Cardiac muscle cell (in vitro differentiated cells and primary cell): ENCODE measurements around the gene PRXL2B. TPM values are rescaled to one million over a fixed set of nuclear protein-coding genes. Genes with fewer than 3 reads are reported as not detected.

Experiments
- DNase-seq, 2 donors: peaks; one replicate each; pipeline versions ENCODE4 v3.0.0 to v3.0.0-alpha.2; 2010 to 2017; ENCODE audit warnings: low read depth in 1 of 2, low spot score in 1 of 2
- H3K27ac ChIP-seq: fragments of 200-600 bp; sonication (generic); 2 replicates; pipeline ENCODE4 v1.5.1; 2016
- H3K27me3 ChIP-seq: fragments of 200-600 bp; sonication (generic); 2 replicates; pipeline ENCODE4 v1.6.0; 2016; ENCODE audit warnings: control low read depth
- H3K36me3 ChIP-seq: fragments of 200-600 bp; sonication (generic); 2 replicates; pipeline ENCODE4 v1.5.1; 2016; ENCODE audit warnings: control low read depth
- H3K4me1 ChIP-seq: fragments of 200-600 bp; sonication (generic); 2 replicates; pipeline ENCODE4 v1.8.1; 2017; ENCODE audit warnings: low read depth, mild to moderate bottlenecking, mixed run types
- H3K4me3 ChIP-seq: fragments of 200-600 bp; sonication (generic); 2 replicates; pipeline ENCODE4 v1.5.1; 2016; ENCODE audit warnings: mild to moderate bottlenecking
- H3K9me3 ChIP-seq: fragments of 200-600 bp; sonication (generic); 2 replicates; pipeline ENCODE4 v1.5.1; 2017; ENCODE audit warnings: low read depth, mild to moderate bottlenecking, control low read depth
- CTCF ChIP-seq: IDR thresholded peaks from 2 replicates; pipeline ENCODE4 v1.5.1; 2012; ENCODE audit warnings: low read depth, mild to moderate bottlenecking, low read length
- polyA plus RNA-seq: library from polyadenylated mRNA; unstranded; fragments of >200 nt; fragmentation: Nextera tagmentation; extraction: Ambion mirVana; gene quantifications from 2 replicates; pipeline ENCODE4 v1.2.1, GENCODE V29; 2016
- total RNA-seq: library from RNA; depleted of rRNA; stranded (reverse); fragments of >200 nt; gene quantifications from 2 replicates; pipeline ENCODE4 v1.2.3, GENCODE V29; 2016

The PRXL2B gene
- total RNA-seq: 53.0 and 55.8 TPM in 2 replicates
- 59.5 and 59.7 TPM in 2 replicates for polyA plus RNA-seq

- peak within 1 kb of the TSS; percentile 93 for H3K27ac ChIP-seq
- TF ChIP-seq CTCF: no peak
- no peaks in the 10 kb centered on the region for H3K36me3 ChIP-seq
- peaks cover 11% of the 10 kb centered on the region for H3K4me1 ChIP-seq
- no peaks in the 10 kb centered on the region for H3K9me3 ChIP-seq
- H3K4me3 ChIP-seq: peak within 1 kb of the TSS; percentile 58
- H3K27me3 ChIP-seq: no peaks in the 10 kb centered on the region
- peak; percentile 97 to 100 for DNase-seq
Measured at GRCh38 chr1:2586154-2587070, at the start of gene PRXL2B. Gene PRXL2B (plus strand): TSS chr1:2586777. CDS start chr1:2586886, 109 bp downstream.

- Histone ChIP-seq H3K9me3 (no peaks in the 10 kb centered on the region), H3K27me3 (peaks cover 71% of the 10 kb centered on the region), H3K4me3 (no peak overlapping the region), H3K4me1 (no peaks in the 10 kb centered on the region), H3K36me3 (no peaks in the 10 kb centered on the region), H3K27ac (no peak overlapping the region)
- no peak for TF ChIP-seq CTCF
- DNase-seq: no peak
Measured at GRCh38 chr1:2537784-2538115, 48.8 kb upstream of the PRXL2B start.

- H3K27ac ChIP-seq: no peak overlapping the region
- no peaks in the 10 kb centered on the region for H3K9me3 ChIP-seq
- no peak for TF ChIP-seq CTCF
- peaks cover 65% of the 10 kb centered on the region for H3K27me3 ChIP-seq
- no peaks in the 10 kb centered on the region for H3K36me3 ChIP-seq
- no peak for DNase-seq
- H3K4me1 ChIP-seq: peaks cover 3% of the 10 kb centered on the region
- H3K4me3 ChIP-seq: no peak overlapping the region
Measured at GRCh38 chr1:2538376-2538775, 48.2 kb upstream of the PRXL2B start.

GRCh38 chr1:2538872-2539271, 47.7 kb upstream of the PRXL2B start:
- H3K4me1 ChIP-seq: peaks cover 8% of the 10 kb centered on the region
- DNase-seq: no peak
- no peak overlapping the region for H3K27ac ChIP-seq

GRCh38 chr1:2539312-2539907, 47.2 kb upstream of the PRXL2B start:
- TF ChIP-seq CTCF: no peak
- no peak for DNase-seq
- Histone ChIP-seq H3K9me3 (no peaks in the 10 kb centered on the region), H3K27me3 (peaks cover 54% of the 10 kb centered on the region), H3K27ac (no peak overlapping the region), H3K36me3 (no peaks in the 10 kb centered on the region), H3K4me3 (no peak overlapping the region), H3K4me1 (peaks cover 13% of the 10 kb centered on the region)

More at GRCh38 chr1:2538872-2539271, 47.7 kb upstream of the PRXL2B start:
- H3K9me3 ChIP-seq: no peaks in the 10 kb centered on the region
- no peaks in the 10 kb centered on the region for H3K36me3 ChIP-seq
- no peak for TF ChIP-seq CTCF
- H3K4me3 ChIP-seq: no peak overlapping the region
- peaks cover 60% of the 10 kb centered on the region for H3K27me3 ChIP-seq
